HepG2 (cell line): ENCODE data around the gene METTL27. TPM values are rescaled to one million over a fixed set of nuclear protein-coding genes. Genes with fewer than 3 reads are reported as not detected.

Experiments used
- ARHGAP35 ChIP-seq: sonication (generic); formaldehyde crosslinking; IDR thresholded peaks from 2 replicates; pipeline ENCODE4 v1.9.0; 2022; ENCODE audit warnings: mild to moderate bottlenecking, inconsistent platforms, moderate library complexity, missing genetic modification reagents, borderline replicate concordance
- FOXP4 ChIP-seq: sonication (generic); formaldehyde crosslinking; IDR thresholded peaks from 2 replicates; pipeline ENCODE4 v1.4.0; 2020; ENCODE audit warnings: missing genetic modification reagents
- HDAC2 ChIP-seq: sonication (generic); formaldehyde crosslinking; IDR thresholded peaks from 2 replicates; pipeline ENCODE4 v1.4.0; 2020; ENCODE audit warnings: missing genetic modification reagents
- ISX ChIP-seq: sonication (generic); formaldehyde crosslinking; conservative IDR thresholded peaks from 2 replicates; pipeline ENCODE4 v1.5.0; 2020; ENCODE audit warnings: missing genetic modification reagents
- KDM2A ChIP-seq: sonication (generic); formaldehyde crosslinking; IDR thresholded peaks from 2 replicates; pipeline ENCODE4 v1.4.0; 2020; ENCODE audit warnings: low read depth, missing genetic modification reagents, borderline replicate concordance
- NFYC ChIP-seq: IDR thresholded peaks from 2 replicates; pipeline ENCODE4 v1.6.1; 2016; ENCODE audit warnings: missing genetic modification reagents, missing compliant biosample characterization
- PITX1 ChIP-seq: sonication (generic); formaldehyde crosslinking; IDR thresholded peaks from 2 replicates; pipeline ENCODE4 v1.5.1; 2020; ENCODE audit warnings: mild to moderate bottlenecking, missing genetic modification reagents
- SP1 ChIP-seq, 2 experiments: fragments of 450-650 bp in 1 of 2; sonication (generic) in 1 of 2; formaldehyde crosslinking in 1 of 2; IDR thresholded peaks; 2 replicates each; pipeline versions ENCODE4 v1.4.0 to v1.6.1; 2016 to 2020; ENCODE audit warnings: missing genetic modification reagents in 1 of 2
- SSRP1 ChIP-seq: IDR thresholded peaks from 2 replicates; pipeline ENCODE4 v1.6.1; 2016; ENCODE audit warnings: control low read depth
- ZBTB34 ChIP-seq: sonication (generic); formaldehyde crosslinking; IDR thresholded peaks from 2 replicates; pipeline ENCODE4 v1.8.0; 2022; ENCODE audit warnings: mild to moderate bottlenecking, missing genetic modification reagents
- ZBTB49 ChIP-seq: sonication (generic); formaldehyde crosslinking; IDR thresholded peaks from 2 replicates; pipeline ENCODE4 v1.4.0; 2020; ENCODE audit warnings: missing genetic modification reagents, borderline replicate concordance
- ZFP41 ChIP-seq: sonication (generic); formaldehyde crosslinking; IDR thresholded peaks from 2 replicates; pipeline ENCODE4 v1.4.0; 2020; ENCODE audit warnings: mild to moderate bottlenecking, missing genetic modification reagents, borderline replicate concordance
- ZNF138 ChIP-seq: sonication (generic); formaldehyde crosslinking; IDR thresholded peaks from 2 replicates; pipeline ENCODE4 v1.5.0; 2020; ENCODE audit warnings: mild to moderate bottlenecking, low read depth, missing genetic modification reagents
- ZNF205 ChIP-seq: IDR thresholded peaks from 2 replicates; pipeline ENCODE4 v1.6.1; 2018; ENCODE audit warnings: missing biosample characterization, missing genetic modification reagents
- ZNF292 ChIP-seq: sonication (generic); formaldehyde crosslinking; IDR thresholded peaks from 2 replicates; pipeline ENCODE4 v1.8.1; 2022; ENCODE audit warnings: mild to moderate bottlenecking, low read depth, missing genetic modification reagents, borderline replicate concordance
- ZNF335 ChIP-seq: sonication (generic); formaldehyde crosslinking; IDR thresholded peaks from 2 replicates; pipeline ENCODE4 v1.4.0; 2020; ENCODE audit warnings: missing genetic modification reagents
- ZNF460 ChIP-seq: sonication (generic); formaldehyde crosslinking; IDR thresholded peaks from 2 replicates; pipeline ENCODE4 v1.5.1; 2020; ENCODE audit warnings: missing genetic modification reagents, mild to moderate bottlenecking, borderline replicate concordance
- ZNF468 ChIP-seq: sonication (generic); formaldehyde crosslinking; IDR thresholded peaks from 2 replicates; pipeline ENCODE4 v1.8.0; 2022; ENCODE audit warnings: mild to moderate bottlenecking, moderate library complexity, missing genetic modification reagents
- ZNF576 ChIP-seq: sonication (generic); formaldehyde crosslinking; IDR thresholded peaks from 2 replicates; pipeline ENCODE4 v1.4.0; 2020; ENCODE audit warnings: mild to moderate bottlenecking, missing genetic modification reagents
- ZNF710 ChIP-seq: sonication (generic); formaldehyde crosslinking; IDR thresholded peaks from 2 replicates; pipeline ENCODE4 v1.5.0; 2020; ENCODE audit warnings: mild to moderate bottlenecking, missing genetic modification reagents, borderline replicate concordance
- ZNF780A ChIP-seq: sonication (generic); formaldehyde crosslinking; IDR thresholded peaks from 2 replicates; pipeline ENCODE4 v1.8.0; 2022; ENCODE audit warnings: mild to moderate bottlenecking, missing genetic modification reagents, moderate library complexity
- polyA plus RNA-seq, 8 experiments: library from polyadenylated mRNA; depleted of rRNA in 3 of 8; stranded (reverse) in 7 of 8; unstranded in 1 of 8; fragments of >200 nt; fragmentation: Illumina TruSeq in 4 of 8; extraction: Trizol in 4 of 8; gene quantifications; 2 replicates each; pipeline versions ENCODE4 v1.2.1 to v1.2.3, GENCODE V29; 2011 to 2016; ENCODE audit warnings: low read depth in 4 of 8, missing spikeins in 1 of 8, mixed read lengths in 1 of 8; ENCODE audit not compliant: insufficient read depth in 1 of 8
- total RNA-seq, 5 experiments: library from RNA; depleted of rRNA; stranded (reverse); fragments of >200 nt; fragmentation: Illumina TruSeq; extraction: Trizol; gene quantifications; 2 replicates each; pipeline ENCODE4 v1.2.3, GENCODE V29; 2016; ENCODE audit warnings: low read depth in 1 of 5

METTL27 gene
- total and polyA plus RNA-seq, 2 of the 13 experiments (the other 11 are each of a cell fraction or from before 2014, with no cell fraction given), result 2.0 to 3.0 TPM

- TF ChIP-seq ZNF292 (CRISPR knock-in tag) (no peak; the same call in 1 of the 2 replicates), ISX (CRISPR knock-in tag) (no peak), ZNF468 (CRISPR knock-in tag) (no peak), KDM2A (CRISPR knock-in tag) (peak; percentile 60), ZNF335 (CRISPR knock-in tag) (no peak; the same call in 1 of the 2 replicates), HDAC2 (CRISPR knock-in tag) (peak; percentile 21; the same call in 1 of the 2 replicates), ZBTB49 (CRISPR knock-in tag) (no peak), SSRP1 (CRISPR knock-in tag) (peak; percentile 40; the same call in 1 of the 2 replicates), NFYC (CRISPR knock-in tag) (no peak), SP1 (IDR thresholded peaks at IDR 0.05) (no peak), SP1 (CRISPR knock-in tag; IDR thresholded peaks at IDR 0.05) (no peak), ZNF205 (no peak), ZNF576 (CRISPR knock-in tag) (no peak), ZNF780A (no peak), ZNF460 (CRISPR knock-in tag) (no peak), PITX1 (CRISPR knock-in tag) (no peak), ZNF138 (CRISPR knock-in tag) (no peak), ZBTB34 (CRISPR knock-in tag) (no peak), ZFP41 (CRISPR knock-in tag) (no peak), ARHGAP35 (no peak), FOXP4 (CRISPR knock-in tag) (peak; percentile 66), ZNF710 (CRISPR knock-in tag) (no peak)
Observed at GRCh38 chr7:73831834-73832651, 10.3 kb downstream of the METTL27 start (continued).
